ELR (cell line): ENCODE measurements around the gene OBSCN.

Source experiments
- DNase-seq: peaks from one replicate; pipeline ENCODE4 v3.0.0-alpha.2; 2015; ENCODE audit warnings: low read depth

OBSCN gene

DNA sequence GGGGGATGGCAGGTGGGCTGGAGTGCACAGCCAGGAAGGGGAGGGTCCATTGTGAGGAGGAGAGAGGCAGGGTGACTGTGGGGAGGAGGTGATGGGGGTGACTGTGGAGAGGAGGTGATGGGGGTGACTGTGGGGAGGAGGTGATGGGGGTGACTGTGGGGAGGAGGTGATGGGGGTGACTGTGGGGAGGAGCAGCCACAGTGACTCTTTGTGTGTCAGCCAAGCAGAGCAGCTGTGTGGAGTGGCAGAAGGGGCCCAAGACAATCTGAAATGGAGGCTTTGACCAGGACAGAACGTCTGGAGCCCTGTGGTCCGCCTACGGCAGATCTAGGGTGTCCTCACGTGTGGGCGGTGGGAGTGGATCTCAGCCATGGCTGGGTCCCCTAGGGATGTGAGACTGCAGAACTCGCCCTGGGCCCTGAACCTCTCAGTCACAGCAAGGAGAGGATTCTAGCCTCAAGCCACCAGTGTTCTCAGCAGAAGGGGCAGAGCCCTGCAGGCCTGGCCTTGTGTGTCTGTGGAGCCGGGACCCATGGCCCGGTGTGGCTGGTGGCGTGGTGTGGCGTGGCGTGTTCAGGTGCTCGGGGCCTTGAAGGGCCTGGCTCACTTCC, 81.5 kb downstream of the OBSCN start:
- DNase-seq, result no peak

DNA sequence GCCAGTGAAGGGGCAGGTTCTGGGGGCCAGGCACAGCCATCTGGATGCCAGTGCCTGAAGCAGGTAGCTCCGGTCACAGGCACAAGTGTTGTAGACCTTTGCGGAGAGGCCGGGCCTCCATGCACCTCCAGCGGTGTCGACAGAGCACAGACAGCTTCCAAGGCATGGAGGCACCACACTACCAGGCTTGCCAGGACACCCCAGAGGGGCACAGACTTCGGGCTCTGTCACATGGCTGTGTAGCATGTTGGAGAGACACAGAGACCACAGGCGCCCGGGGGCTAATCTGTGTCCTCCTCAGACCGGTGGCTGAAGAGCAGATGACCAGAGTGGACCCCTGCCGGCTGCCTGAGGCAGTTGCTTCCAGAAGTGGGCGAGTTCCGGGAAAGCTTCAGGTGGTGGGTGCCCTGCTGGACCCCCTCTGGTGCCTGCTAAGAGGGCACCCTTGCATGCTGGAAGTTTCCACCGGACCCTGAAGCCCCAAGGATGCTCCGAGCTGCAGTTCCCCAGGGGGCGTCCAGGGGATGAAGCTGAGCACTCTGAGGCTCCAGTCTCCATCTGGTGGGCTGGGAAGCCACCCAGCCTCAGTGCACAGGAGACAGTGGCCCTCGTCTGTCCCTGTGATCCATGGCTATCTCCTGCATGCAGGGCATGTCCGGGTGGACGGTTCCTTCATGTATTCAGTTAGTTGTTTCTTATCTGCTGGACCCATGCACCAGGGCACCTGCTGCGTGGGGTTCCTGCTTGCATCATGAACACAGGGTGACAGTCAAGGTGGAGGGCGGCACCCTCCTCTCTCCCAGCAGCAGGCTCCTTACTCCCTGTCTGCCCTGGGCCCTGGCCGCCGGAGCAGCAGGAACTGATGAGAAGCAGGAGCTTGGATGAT, 82.4 kb downstream of the OBSCN start:
- no peak for DNase-seq

DNA sequence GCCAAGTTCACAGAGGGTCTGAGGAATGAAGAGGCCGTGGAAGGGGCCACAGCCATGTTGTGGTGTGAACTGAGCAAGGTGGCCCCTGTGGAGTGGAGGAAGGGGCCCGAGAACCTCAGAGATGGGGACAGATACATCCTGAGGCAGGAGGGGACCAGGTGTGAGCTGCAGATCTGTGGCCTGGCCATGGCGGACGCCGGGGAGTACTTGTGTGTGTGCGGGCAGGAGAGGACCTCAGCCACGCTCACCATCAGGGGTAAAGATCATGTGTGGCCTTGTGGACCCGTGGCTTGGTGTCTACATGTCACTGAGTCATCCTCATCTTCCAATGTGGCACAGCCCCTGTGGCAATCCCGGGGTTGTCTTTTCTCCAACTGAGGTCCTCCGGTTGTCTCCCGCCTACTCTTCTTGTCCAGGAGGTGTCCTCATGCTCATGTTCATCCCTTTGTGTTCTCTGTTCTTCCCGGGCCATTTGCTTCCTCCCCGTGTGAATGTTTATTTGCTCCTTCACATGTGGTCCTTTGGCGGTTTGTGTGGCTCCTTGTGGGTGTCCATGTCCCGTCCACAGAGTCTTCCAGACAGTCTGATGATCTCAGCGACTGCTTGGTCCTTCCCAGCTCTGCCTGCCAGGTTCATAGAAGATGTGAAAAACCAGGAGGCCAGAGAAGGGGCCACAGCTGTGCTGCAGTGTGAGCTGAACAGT, 84.2 kb downstream of the OBSCN start:
- DNase-seq, result no peak

DNA sequence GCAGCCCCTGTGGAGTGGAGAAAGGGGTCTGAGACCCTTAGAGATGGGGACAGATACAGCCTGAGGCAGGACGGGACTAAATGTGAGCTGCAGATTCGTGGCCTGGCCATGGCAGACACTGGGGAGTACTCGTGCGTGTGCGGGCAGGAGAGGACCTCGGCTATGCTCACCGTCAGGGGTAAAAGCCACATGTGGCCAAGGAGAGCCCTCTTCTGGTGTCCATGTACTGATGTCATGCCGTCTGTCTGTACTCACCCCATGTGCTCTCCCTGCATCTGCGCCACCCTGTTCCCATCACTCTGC, 84.7 kb downstream of the OBSCN start:
- DNase-seq, result no peak

DNA sequence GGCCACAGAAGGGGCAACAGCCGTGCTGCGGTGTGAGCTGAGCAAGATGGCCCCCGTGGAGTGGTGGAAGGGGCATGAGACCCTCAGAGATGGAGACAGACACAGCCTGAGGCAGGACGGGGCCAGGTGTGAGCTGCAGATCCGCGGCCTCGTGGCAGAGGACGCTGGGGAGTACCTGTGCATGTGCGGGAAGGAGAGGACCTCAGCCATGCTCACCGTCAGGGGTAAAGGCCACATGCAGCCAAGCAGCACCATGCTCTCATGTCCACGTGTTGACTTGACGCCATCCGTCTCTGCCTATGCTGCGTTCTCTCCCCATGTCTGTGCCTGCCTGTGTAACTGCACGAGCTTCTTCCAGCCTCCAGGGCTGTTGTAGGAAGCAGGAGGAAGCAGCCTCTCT, 85.5 kb downstream of the OBSCN start:
- DNase-seq, result no peak

DNA sequence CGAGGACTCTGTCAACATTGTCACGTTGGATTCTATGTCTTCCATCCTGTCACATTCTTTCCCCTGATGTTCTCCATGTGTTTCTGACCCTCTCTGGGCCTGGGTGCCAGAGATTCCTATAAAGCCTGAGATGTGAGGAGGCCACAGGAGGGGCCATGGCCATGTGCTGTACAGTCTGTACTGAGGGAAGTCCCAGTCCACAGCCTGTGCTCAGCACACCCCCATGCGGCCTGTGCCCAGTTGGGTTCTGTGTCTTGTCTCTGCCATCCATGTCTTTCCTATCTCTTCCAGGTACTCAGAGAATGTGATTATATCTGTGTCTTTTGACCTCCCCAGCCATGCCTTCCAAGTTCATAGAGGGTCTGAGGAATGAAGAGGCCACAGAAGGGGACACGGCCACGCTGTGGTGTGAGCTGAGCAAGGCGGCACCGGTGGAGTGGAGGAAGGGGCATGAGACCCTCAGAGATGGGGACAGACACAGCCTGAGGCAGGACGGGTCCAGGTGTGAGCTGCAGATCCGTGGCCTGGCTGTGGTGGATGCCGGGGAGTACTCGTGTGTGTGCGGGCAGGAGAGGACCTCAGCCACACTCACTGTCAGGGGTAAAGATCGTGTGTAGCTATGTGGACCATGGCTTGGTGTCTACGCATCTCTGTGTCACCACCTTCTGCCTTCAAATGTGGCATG, 86.1 kb downstream of the OBSCN start:
- no peak for DNase-seq

DNA sequence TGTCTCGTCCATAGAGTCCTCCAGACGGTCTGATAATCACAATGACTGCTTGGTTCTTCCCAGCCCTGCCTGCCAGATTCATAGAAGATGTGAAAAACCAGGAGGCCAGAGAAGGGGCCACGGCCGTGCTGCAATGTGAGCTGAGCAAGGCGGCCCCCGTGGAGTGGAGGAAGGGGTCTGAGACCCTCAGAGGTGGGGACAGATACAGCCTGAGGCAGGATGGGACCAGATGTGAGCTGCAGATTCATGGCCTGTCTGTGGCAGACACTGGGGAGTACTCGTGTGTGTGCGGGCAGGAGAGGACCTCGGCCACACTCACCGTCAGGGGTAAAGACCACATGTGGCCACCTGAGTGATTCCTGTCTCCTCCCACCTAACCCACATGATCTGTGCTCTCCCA, 86.9 kb downstream of the OBSCN start:
- DNase-seq, result no peak

DNA sequence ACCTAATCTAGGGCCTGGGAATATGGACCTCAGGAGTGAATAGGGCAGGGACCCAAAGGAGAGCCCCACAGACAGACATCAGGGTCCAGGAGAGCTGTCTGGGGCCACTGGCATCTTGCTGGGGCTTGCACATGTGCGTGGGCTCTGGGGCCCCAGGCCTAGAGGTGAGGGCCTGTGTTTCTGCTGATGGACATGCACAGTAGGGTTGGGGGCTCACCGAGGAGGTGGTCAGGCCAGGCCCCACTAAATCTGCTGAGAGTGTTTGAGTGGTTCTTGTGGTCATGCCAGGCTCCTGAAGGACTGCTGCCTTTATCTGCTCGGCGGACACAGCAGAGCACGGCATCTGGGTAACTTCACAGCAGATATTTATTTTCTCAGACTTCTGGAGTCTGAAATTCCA, 87.4 kb downstream of the OBSCN start:
- DNase-seq, result no peak

DNA sequence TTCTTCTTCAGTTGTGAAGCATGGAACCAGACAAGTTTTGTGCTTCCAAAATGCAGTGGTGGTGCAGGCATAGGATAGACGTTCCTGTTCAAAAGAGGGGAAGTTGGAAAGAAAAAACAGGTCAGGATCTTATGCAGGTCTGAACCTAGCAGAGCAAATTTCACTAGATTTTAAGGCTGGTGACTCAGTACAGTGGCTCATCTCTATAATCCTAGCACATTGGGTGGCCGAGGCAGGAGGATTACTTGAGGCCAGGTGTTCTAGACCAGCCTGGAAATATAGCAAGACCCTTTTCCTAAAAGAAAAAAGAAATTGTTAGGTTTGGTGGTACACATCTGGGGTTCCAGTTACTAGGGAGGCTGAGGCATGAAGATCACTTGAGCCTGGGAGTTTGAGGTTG, 88.1 kb downstream of the OBSCN start:
- DNase-seq, result no peak

DNA sequence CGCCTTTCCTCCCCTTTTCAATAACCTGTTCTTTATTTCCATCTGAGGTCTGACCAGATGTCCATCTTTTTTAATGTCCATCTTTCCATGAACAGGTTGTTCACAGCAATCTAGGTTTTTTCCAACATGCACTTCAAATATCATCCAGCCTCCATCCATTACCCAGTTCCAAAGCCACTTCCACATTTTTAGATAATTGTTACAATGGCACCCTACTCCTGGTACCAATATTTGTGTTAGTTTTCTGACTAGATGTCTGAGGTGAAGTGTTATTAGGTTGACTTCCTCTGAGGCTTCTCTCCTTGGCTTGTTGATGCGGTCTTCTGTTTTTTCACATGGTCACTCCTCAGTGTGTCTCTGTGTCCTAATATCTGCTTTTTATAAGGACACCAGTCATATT, 89.4 kb downstream of the OBSCN start:
- DNase-seq, result no peak

DNA sequence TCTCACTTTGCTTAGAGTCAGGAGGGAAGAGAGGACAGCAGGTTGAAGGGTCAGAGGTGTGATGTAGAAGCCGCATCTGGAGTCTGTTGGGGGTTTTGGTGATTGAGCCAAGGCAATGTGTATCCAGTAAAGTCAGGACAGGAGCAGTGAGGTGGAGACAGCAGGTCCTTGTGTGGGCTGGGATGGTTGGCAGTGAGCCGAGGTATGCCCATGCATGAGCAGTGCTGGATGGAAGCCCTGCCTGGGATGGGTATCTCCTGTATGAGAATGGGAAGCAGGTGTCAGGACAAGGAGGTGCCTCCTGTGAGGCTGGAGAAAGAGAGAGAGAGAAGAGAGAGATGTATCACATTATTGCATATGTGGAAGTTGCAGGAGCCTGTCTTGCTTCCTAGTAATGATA, 90.0 kb downstream of the OBSCN start:
- DNase-seq, result no peak

DNA sequence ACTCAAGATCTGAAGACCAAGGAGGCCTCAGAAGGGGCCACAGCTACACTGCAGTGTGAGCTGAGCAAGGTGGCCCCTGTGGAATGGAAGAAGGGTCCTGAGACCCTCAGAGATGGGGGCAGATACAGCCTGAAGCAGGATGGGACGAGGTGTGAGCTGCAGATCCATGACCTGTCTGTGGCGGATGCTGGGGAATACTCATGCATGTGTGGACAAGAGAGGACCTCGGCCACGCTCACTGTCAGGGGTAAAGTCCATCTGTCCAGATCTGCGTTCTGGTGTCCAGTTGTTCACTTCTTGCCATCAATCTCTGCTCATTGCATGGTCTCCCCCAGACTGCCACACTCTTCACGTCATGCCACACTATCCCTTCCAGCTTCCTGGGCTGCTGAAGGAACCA, 90.6 kb downstream of the OBSCN start:
- no peak for DNase-seq

DNA sequence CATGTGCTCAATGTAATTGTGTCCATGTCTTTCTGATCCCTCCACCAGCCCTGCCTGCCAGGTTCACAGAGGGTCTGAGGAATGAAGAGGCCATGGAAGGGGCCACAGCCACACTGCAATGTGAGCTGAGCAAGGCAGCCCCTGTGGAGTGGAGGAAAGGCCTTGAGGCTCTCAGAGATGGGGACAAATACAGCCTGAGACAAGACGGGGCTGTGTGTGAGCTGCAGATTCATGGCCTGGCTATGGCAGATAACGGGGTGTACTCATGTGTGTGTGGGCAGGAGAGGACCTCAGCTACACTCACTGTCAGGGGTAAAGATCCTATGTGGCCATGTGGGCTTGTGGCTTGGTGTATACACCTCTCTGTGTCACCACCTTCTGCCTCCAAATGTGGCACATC, 91.4 kb downstream of the OBSCN start:
- DNase-seq, result no peak

DNA sequence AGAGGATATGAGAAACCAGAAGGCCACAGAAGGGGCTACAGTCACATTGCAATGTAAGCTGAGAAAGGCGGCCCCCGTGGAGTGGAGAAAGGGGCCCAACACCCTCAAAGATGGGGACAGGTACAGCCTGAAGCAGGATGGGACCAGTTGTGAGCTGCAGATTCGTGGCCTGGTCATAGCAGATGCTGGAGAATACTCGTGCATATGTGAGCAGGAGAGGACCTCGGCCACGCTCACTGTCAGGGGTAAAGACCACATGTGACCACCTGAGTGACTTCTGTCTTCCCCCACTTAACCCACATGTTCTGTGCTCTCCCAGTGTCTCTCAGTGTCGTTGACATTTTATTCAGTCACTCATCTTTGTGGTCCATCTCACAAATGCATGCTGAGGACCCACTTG, 92.1 kb downstream of the OBSCN start:
- no peak for DNase-seq

DNA sequence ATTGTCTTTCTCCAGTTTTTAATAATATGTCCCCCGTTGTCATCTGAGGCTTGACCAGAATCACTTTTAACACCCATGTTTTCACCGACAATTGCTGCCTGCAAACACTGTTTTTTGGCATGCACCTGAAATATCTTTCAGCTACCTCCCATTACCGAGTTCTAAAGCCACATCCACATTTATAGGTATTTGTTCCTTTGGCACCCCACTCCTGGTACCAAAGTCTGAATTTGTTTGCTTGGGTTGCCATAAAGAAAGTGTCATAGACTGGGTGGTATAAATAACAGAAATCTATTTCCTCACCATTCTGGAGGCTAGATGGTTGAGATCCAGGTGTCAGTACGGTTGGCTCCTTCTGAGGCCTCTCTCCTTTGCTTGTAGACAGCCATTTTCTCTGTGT, 94.2 kb downstream of the OBSCN start:
- no peak for DNase-seq

DNA sequence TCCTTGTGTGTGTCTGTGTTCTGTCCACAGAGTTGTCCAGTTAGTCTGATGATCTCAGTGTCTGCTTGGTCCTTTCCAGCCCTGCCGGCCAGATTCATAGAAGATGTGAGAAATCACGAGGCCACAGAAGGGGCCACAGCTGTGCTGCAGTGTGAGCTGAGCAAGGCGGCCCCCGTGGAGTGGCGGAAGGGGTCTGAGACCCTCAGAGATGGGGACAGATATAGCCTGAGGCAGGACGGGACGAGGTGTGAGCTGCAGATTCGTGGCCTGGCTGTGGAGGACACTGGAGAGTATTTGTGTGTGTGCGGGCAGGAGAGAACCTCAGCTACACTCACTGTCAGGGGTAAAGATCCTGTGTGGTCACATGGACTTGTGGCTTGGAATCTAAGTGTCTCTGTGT, 95.8 kb downstream of the OBSCN start:
- DNase-seq, result no peak

DNA sequence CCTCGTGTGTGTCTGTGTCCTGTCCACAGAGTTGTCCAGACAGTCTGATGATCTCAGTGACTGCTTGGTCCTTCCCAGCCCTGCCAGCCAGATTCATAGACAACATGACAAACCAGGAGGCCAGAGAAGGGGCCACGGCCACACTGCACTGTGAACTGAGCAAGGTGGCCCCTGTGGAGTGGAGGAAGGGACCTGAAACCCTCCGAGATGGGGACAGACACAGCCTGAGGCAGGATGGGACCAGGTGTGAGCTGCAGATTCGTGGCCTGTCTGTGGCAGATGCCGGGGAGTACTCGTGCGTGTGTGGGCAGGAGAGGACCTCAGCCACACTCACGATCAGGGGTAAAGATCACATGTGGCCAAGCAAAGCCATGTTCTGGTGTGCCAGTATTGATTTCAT, 96.4 kb downstream of the OBSCN start:
- no peak for DNase-seq

DNA sequence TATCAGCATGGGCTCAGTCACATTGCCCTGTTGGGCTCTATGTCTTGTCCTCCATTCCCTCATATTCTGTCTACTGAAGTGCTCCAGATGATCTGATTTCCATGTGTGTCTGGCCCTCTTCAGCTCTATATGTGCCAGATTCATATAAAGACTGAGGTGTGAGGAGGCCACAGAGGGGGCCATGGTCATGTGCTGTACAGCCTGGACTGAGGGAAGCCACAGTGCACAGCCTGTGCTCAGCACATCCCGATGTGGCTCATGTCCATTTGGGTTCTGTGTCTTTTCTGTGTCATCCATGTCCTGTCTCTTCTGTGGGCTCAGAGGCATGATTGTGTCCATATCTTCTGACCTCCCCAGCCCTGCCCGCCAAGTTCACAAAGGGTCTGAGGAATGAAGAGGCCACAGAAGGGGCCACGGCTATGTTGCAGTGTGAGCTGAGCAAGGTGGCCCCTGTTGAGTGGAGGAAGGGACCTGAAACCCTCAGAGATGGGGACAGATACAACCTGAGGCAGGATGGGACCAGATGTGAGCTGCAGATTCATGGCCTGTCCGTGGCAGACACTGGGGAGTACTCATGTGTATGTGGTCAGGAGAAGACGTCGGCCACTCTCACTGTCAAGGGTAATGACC, 97.0 kb downstream of the OBSCN start:
- DNase-seq, result no peak

DNA sequence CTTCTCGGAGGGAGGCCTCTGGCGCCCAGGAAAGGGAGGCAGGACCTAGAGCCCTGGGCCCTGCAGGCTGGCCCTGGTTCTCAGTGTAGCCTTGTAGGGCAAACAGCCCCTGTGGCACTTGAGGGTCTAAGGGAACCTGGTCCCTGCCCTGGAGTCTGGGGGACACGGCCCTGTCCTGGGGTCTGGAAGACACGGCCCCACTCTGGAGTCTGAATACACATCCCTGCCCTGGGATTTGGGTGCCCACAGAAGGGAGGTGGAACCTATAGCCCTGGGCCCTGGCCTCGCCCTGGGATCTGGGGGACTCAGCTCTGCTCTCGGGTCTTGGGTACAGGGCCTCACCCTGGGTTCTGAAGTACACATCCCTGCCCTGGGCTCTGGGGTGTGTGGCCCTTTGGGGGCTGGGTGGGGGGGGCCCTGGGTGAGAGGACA, 97.9 kb downstream of the OBSCN start:
- DNase-seq, result no peak

DNA sequence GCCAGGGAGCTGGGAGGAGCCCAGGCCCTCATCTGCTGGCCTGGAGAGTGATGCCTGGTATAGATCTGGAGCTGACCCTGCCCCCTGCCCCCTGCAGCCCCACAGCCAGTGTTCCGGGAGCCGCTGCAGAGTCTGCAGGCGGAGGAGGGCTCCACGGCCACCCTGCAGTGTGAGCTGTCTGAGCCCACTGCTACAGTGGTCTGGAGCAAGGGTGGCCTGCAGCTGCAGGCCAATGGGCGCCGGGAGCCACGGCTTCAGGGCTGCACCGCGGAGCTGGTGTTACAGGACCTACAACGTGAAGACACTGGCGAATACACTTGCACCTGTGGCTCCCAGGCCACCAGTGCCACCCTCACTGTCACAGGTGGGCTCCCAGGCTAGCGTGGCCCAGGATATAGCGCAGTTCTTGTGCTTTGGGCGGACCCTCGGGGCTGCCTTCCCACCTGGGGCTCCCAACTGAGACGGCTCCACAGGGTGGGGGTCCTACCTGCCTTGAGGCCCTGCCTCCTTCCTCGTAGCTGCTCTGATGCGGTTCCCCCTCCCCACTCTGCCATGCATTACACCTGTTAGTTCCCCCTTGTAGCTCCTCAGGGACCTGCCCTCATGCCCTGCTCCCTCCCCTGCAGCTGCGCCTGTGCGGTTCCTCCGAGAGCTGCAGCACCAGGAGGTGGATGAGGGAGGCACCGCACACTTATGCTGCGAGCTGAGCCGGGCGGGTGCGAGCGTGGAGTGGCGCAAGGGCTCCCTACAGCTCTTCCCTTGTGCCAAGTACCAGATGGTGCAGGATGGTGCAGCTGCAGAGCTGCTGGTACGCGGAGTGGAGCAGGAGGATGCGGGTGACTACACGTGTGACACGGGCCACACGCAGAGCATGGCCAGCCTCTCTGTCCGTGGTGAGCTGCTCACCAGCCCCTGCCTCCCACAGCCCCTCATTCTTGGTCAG, 98.7 kb downstream of the OBSCN start:
- no peak for DNase-seq
